HG03565 (cell line): Measurements from ENCODE around the gene ATP5MG.
"Not testable (repeated sequence)": the region's sequence is repeated elsewhere in the genome, so short reads cannot be mapped to it uniquely, and the experiment has no call there.

Experiments used
- ATAC-seq: cut with Tn5 transposase; IDR thresholded peaks from one replicate; pipeline ENCODE4 v1.9.1; 2021; ENCODE audit warnings: mild to moderate bottlenecking, moderate library complexity; ENCODE audit not compliant: unreplicated experiment

ATP5MG gene, protein sequence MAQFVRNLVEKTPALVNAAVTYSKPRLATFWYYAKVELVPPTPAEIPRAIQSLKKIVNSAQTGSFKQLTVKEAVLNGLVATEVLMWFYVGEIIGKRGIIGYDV

GRCh38 chr11:118401151-118401879 lies at the start of gene ATP5MG:
ATP5MG (plus strand) TSS chr11:118401606; CDS start chr11:118401666, 60 bp downstream.
- peak; percentile 51 for ATAC-seq

DNA sequence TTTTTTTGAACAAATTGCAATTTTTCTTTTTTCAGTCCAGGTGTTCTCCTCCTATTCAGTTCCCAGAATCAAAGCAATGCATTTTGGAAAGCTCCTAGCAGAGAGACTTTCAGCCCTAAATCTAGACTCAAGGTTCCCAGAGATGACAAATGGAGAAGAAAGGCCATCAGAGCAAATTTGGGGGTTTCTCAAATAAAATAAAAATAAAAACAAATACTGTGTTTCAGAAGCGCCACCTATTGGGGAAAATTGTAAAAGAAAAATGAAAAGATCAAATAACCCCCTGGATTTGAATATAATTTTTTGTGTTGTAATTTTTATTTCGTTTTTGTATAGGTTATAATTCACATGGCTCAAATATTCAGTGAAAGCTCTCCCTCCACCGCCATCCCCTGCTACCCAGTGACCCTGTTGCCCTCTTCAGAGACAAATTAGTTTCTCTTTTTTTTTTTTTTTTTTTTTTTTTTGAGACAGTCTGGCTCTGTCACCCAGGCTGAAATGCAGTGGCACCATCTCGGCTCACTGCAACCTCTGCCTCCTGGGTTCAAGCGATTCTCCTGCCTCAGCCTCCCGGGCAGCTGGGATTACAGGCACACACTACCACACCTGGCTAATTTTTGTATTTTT lies 48.2 kb upstream of the ATP5MG start:
- no peak for ATAC-seq

DNA sequence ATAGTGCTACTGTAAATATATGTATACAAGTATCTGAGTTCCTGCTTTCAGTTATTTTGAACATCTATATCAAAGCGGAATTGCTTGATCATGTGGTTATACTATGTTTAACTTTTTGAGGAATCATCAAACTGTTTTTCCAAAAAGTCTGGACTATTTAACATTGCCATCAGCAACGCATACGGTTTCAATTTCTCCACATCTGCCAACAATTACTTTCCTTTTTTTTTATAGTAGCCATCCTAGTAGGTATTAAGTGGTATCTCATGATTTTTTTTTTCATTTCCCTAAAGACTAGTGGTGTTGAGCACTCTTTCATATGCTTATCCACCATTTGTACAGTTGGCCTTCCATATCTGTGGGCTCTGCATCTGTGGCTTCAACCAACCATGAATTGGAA lies 43.3 kb upstream of the ATP5MG start:
- ATAC-seq: no peak

DNA sequence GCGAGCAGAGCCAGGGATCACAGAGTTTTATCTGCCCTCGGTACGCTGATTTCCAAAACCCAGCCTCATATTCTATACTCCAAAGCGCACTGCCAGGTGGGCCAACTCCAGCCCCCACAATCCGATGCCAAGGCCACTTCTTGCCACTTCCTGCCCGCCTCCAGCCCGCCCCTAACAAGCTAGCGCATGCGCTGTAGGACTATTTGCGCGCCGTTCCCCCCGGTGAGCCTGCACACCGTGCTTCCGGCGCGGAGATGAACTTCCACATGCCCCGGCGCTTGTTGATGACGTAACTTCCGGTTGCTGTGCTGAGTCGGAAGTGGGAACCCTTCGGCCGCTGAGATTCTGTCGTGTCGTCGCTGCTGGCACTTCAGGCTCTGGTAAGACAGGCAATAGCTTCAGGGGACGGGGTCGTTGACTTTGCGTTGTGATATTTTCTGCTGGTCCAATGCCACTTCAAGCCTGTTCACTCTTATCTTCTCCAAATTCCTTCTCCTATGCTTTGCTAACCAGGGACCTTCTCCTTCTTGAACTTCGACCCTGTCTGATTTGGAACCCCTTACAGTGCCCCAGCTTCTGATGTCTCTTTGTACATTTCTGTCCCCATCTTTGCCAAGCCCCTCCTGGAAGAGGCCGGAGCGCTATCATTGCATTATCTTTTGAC lies 42.0 kb upstream of the ATP5MG start, which contains the start of gene UBE4A:
Gene UBE4A (plus strand): TSS at position 306 of the 664 bp plus-strand sequence. CDS start 5,481 bp downstream, outside the sequence.
- peak; percentile 93 for ATAC-seq

DNA sequence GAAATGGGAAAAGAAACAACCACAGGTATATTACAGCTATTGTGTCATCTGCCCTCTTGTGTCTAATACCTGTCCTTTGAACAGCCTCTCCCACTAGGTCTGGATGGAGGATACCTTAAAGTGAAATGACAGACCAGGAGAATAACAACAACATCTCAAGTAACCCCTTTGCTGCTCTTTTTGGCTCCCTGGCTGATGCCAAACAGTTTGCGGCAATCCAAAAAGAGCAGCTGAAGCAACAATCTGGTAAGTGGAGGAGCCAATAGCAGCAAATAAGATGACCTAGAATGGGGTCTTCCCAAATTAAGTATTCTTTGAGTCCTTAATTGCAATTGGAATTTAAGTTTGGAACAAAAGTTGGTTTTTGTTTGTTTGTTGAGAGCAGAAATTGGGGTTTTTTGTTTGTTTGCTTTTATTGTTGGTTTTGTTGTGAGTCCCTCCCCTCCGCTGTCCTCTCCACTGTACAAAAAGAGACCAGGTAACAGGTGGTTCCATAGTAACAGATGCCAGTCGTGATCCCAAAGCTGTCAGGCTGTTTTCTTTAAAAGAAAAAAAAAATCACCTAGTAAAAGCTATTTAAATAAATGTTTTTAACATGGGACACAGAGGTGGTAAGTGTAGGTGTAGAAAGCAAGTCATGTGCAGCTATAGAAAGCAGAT lies 36.3 kb upstream of the ATP5MG start:
- ATAC-seq: no peak

DNA sequence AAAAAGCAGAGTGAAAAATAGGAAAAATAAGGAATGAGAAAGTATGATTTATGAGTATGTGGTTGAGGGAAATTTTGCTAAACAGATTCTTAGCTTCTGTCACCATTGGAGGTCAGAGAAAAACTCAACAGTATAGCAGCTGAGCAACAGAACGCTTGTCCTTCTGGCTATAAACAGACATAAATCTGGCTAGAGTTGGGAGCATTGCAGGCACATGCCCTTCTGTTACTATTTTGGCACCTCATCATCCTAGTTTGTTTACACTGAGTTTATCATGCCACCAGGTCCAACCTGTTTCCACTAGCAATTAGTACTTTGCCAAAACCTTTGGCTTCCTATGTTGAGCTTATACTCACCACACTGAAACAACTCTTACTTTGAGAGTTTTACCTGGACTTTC lies 35.1 kb upstream of the ATP5MG start:
- ATAC-seq: no peak

- no peak for ATAC-seq
Measured at GRCh38 chr11:118370774-118371173, 30.6 kb upstream of the ATP5MG start.

DNA sequence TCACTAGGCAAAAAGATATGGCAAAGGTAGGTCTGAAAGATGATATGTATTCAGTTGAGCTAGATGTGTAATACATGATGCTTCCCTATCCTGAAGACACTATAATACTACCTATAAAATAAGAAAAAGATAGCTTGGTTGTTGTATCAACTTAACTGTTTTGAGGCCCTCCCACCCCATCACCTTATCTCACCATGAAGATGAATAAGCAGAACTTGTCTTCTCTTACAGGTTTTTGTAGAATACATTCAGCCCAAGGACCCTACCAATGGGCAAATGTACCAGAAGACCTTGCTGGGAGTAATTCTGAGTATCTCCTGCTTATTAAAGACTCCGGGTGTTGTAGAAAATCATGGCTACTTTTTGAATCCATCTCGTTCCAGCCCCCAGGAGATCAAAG lies 28.1 kb upstream of the ATP5MG start:
- ATAC-seq: no peak

GRCh38 chr11:118373871-118374270 lies 27.5 kb upstream of the ATP5MG start:
- no peak for ATAC-seq

DNA sequence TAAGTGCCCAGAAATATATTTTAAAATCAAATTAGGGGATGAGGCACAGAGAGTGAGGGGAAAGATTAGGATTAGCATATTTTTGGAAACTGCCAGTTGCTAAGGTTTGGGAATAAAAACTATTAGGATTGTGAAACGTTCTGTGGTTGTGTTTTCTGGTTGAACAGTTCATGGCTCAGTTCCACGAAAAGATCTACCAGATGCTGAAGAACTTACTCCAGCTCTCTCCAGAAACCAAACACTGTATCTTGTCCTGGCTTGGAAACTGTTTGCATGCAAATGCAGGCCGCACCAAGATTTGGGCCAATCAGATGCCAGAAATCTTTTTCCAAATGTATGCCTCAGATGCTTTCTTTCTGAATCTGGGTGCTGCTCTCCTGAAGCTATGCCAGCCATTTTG lies 26.7 kb upstream of the ATP5MG start:
- ATAC-seq: no peak

DNA sequence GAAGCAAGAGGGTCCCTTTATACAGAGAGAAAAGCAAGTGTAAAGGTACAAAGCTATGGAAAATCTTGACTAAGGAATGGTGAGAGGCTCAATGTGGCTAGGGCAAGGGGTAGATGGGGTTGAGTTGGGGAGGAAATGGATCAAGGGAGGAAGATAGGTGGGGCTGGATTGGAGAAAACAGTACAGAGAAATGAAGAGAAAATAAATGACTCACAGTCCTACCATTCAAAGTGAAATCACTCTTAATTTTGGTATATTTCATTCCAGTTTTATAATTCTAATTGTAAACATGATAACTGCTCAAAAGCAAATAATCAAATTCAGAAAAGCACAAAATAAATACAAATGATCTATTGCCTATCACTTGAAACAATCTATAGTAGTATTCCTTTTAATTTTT lies 25.4 kb upstream of the ATP5MG start:
- no peak for ATAC-seq

DNA sequence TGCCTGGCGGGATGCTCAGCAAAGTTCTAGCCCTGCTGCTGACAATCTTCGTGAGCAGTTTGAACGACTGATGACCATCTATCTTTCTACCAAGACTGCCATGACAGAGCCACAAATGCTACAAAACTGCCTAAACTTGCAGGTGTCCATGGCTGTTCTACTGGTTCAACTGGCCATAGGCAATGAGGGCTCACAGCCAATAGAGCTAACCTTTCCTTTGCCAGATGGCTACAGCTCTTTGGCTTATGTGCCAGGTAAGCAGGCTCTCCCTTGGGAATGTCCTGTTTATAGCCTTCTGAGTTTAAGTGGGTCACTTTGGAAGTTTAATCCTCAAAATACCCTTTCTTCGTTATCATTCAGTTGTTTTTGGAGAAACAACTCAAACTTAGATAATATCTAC lies 21.9 kb upstream of the ATP5MG start:
- ATAC-seq: no peak

- no peak for ATAC-seq
Measured at GRCh38 chr11:118380571-118380970, 20.8 kb upstream of the ATP5MG start.

- ATAC-seq: no peak
Measured at GRCh38 chr11:118382954-118383353, 18.5 kb upstream of the ATP5MG start.

- no peak for ATAC-seq
Measured at GRCh38 chr11:118383657-118384056, 17.7 kb upstream of the ATP5MG start.

DNA sequence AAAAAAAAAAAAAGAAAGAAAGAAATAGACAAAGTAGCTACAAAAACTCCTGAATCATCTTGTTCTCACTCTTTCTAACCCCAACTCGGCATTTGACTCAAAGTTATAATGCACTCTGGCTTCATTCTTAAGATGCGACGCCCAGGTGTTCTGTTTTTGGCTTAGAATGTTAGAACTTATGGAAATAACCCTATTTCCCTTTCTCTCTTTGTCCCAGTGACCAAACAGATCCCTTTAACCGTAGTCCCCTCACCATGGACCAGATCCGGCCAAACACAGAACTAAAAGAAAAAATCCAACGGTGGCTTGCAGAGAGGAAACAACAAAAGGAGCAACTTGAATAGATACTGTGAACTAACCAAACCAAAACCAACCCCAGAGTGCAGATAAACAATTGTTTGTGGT lies 5.3 kb upstream of the ATP5MG start:
- ATAC-seq: no peak

DNA sequence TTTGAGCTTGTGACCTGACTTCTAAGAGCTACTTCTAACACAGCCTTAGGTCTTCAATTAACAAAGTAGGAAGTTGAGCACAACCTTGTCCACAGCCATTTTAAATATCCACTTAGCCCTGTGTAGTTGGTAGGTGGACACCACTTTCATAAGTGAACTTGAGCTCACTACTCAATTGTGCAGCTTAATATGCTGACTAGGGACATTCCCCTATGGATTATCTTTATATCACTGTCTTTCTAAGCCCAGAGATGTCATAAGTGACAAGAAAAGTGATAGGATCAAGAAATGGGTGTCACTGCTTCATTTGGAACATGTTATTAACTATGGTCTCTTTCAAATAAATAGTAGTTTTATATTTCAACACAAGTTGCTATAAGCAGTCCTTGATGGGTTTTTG lies 4.0 kb upstream of the ATP5MG start:
- ATAC-seq: no peak

DNA sequence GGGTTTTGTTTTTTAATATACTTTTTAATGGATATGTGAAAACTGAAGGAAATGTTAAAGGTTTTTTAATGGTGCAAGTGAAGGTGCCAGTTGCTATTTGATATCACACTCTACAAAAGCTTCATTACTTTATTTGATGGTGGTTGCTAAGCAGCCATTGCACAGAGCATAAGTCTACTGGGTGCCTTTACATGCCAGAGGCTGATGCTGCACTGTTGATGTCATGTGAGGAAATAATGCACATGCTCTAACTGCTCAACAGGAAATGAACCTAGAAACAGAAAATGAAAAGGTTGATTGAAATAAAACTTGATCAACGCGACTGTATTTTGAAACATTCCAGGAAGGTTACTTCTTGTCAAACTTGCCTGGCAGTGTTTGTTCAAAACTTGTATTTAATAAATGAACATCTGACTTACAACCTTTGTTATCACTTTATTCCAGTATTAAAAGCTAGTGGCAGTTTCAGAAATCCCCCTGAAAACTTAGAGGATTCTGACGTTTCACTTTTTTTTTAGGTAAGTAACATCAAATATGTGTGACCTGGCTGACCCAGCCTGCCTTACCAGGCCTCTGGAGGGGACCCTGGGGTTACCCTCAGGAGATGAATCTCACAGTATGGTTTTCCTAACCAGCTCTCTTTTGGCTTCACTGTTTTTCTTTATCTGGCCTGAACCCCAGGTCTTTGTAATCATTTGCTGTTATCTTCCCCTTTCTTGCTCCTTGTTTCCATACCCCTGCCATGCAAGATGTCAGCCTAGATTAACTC lies 2.4 kb upstream of the ATP5MG start:
- no peak for ATAC-seq

GRCh38 chr11:118401880-118402590 lies 629 bp downstream of the ATP5MG start:
- ATAC-seq: peak; percentile 17

GRCh38 chr11:118402594-118402993 lies 1.2 kb downstream of the ATP5MG start:
- ATAC-seq: not testable (repeated sequence)
